K562 (cell line): Measurements from ENCODE around the gene TGFBR3L. TPM values are rescaled to one million over a fixed set of nuclear protein-coding genes. Genes with fewer than 3 reads are reported as not detected.

Experiments used
- HSF4 ChIP-seq: fragments of 250-450 bp; sonication (Bioruptor Pico); IDR thresholded peaks from 2 replicates; pipeline ENCODE4 v2.1.2; 2022; ENCODE audit warnings: mild to moderate bottlenecking, moderate library complexity, borderline replicate concordance
- MAFK ChIP-seq: IDR thresholded peaks from 2 replicates; pipeline ENCODE4 v1.6.1; 2011; ENCODE audit warnings: low read length, improper control_type of control experiment
- PTTG1 ChIP-seq: fragments of 450-650 bp; IDR thresholded peaks from 2 replicates; pipeline ENCODE4 v1.6.1; 2016; ENCODE audit warnings: low read depth, mild to moderate bottlenecking, missing genetic modification characterization, missing compliant biosample characterization
- SAP30 ChIP-seq: fragments of 200-600 bp; sonication (generic); IDR thresholded peaks from 2 replicates; pipeline ENCODE4 v1.6.1; 2012; ENCODE audit warnings: borderline replicate concordance, low read depth, mild to moderate bottlenecking, moderate library complexity, low read length, control low read depth, inconsistent platforms; ENCODE audit not compliant: insufficient read depth, poor library complexity, severe bottlenecking
- SIN3B ChIP-seq: fragments of 450-650 bp; IDR thresholded peaks from 2 replicates; pipeline ENCODE4 v1.6.1; 2017; ENCODE audit warnings: low read depth, mild to moderate bottlenecking, moderate library complexity
- TRIM24 ChIP-seq, 2 experiments: fragments of 450-650 bp; IDR thresholded peaks; 2 replicates each; pipeline ENCODE4 v1.6.1; 2016
- TSC22D4 ChIP-seq: fragments of 450-650 bp; IDR thresholded peaks from 2 replicates; pipeline ENCODE4 v1.6.1; 2016; ENCODE audit warnings: missing genetic modification characterization, missing biosample characterization, control low read depth
- ZFPM2 ChIP-seq: fragments of 250-450 bp; sonication (Bioruptor Pico); IDR thresholded peaks from 2 replicates; pipeline ENCODE4 v1.5.1; 2022; ENCODE audit warnings: mild to moderate bottlenecking
- ZNF551 ChIP-seq: fragments of 250-450 bp; sonication (Bioruptor Pico); IDR thresholded peaks from 2 replicates; pipeline ENCODE4 v1.5.0; 2021; ENCODE audit warnings: mild to moderate bottlenecking, moderate library complexity
- polyA plus RNA-seq, 8 experiments: library from polyadenylated mRNA; depleted of rRNA in 4 of 8; stranded (reverse) in 5 of 8; unstranded in 3 of 8; fragments of >200 nt; fragmentation: Nextera tagmentation in 2 of 8; fragmentation: Illumina TruSeq in 1 of 8; extraction: Ambion mirVana in 2 of 8; extraction: Trizol in 1 of 8; gene quantifications; 2 replicates each; pipeline versions ENCODE4 v1.2.1 to v1.2.3, GENCODE V29; 2011 to 2014; ENCODE audit warnings: inconsistent platforms in 1 of 8, missing spikeins in 1 of 8
- total RNA-seq, 7 experiments: library from RNA; depleted of rRNA in 6 of 7; stranded (reverse); fragments of >200 nt in 6 of 7; fragmentation: Illumina TruSeq in 2 of 7; extraction: Trizol in 2 of 7; gene quantifications; 2 replicates each; pipeline versions ENCODE4 v1.2.1 to v1.2.3, GENCODE V29; 2011 to 2021; ENCODE audit warnings: low replicate concordance in 1 of 7
- TF ChIP-seq, protein P1 (sequence below): sonication (generic); formaldehyde crosslinking; IDR thresholded peaks from 2 replicates; pipeline ENCODE4 v1.8.0; 2022; ENCODE audit warnings: missing genetic modification reagents, mild to moderate bottlenecking, borderline replicate concordance
- TF ChIP-seq, protein P2 (sequence below): sonication (generic); formaldehyde crosslinking; IDR thresholded peaks from 2 replicates; pipeline ENCODE4 v1.8.1; 2023; ENCODE audit warnings: mild to moderate bottlenecking, missing genetic modification reagents

Gene TGFBR3L
- total and polyA plus RNA-seq, 9 of the 15 experiments (the other 6 are each of a cell fraction or from before 2014, with no cell fraction given): not detected

DNA sequence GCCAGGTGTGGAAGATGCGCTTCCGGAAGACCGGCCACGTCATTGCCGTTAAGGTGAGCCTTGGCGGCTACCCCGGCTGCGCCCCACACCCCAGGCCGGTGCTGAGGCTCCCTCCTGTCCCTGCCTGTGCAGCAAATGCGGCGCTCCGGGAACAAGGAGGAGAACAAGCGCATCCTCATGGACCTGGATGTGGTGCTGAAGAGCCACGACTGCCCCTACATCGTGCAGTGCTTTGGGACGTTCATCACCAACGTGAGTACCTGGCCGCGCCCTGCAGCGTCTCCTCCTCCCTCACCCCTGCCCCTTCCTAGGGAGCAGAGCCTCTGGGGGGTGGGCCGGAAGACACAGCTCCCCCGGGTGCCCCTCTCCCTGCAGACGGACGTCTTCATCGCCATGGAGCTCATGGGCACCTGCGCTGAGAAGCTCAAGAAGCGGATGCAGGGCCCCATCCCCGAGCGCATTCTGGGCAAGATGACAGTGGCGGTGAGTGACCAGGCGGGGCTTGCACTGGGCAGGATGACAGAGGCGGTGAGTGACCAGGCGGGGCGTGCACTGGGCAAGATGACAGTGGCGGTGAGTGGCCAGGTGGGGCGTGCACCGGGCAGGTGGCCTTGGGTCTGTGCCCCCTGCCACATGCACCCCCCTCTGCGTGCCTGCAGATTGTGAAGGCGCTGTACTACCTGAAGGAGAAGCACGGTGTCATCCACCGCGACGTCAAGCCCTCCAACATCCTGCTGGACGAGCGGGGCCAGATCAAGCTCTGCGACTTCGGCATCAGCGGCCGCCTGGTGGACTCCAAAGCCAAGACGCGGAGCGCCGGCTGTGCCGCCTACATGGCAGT is 4.1 kb upstream of the TGFBR3L start (continued):
- TF ChIP-seq TSC22D4 (no peak), PTTG1 (tag) (no peak), ZFPM2 (CRISPR knock-in tag) (no peak), SAP30 (no peak), TRIM24 (IDR thresholded peaks at IDR 0.05) (no peak), HSF4 (no peak), MAFK (no peak), ZNF551 (no peak), SIN3B (no peak)
- TF ChIP-seq, protein P1, sequence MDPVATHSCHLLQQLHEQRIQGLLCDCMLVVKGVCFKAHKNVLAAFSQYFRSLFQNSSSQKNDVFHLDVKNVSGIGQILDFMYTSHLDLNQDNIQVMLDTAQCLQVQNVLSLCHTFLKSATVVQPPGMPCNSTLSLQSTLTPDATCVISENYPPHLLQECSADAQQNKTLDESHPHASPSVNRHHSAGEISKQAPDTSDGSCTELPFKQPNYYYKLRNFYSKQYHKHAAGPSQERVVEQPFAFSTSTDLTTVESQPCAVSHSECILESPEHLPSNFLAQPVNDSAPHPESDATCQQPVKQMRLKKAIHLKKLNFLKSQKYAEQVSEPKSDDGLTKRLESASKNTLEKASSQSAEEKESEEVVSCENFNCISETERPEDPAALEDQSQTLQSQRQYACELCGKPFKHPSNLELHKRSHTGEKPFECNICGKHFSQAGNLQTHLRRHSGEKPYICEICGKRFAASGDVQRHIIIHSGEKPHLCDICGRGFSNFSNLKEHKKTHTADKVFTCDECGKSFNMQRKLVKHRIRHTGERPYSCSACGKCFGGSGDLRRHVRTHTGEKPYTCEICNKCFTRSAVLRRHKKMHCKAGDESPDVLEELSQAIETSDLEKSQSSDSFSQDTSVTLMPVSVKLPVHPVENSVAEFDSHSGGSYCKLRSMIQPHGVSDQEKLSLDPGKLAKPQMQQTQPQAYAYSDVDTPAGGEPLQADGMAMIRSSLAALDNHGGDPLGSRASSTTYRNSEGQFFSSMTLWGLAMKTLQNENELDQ: no peak
- TF ChIP-seq, protein P2, sequence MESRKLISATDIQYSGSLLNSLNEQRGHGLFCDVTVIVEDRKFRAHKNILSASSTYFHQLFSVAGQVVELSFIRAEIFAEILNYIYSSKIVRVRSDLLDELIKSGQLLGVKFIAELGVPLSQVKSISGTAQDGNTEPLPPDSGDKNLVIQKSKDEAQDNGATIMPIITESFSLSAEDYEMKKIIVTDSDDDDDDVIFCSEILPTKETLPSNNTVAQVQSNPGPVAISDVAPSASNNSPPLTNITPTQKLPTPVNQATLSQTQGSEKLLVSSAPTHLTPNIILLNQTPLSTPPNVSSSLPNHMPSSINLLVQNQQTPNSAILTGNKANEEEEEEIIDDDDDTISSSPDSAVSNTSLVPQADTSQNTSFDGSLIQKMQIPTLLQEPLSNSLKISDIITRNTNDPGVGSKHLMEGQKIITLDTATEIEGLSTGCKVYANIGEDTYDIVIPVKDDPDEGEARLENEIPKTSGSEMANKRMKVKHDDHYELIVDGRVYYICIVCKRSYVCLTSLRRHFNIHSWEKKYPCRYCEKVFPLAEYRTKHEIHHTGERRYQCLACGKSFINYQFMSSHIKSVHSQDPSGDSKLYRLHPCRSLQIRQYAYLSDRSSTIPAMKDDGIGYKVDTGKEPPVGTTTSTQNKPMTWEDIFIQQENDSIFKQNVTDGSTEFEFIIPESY (CRISPR knock-in tag): peak; percentile 52; the same call in 1 of the 2 replicates
